WTC11 (cell line): ENCODE results near the gene CBFA2T2. TPM values are rescaled to one million over a fixed set of nuclear protein-coding genes. Genes with fewer than 3 reads are reported as not detected.
"Not testable (repeated sequence)": the region's sequence is repeated elsewhere in the genome, so short reads cannot be mapped to it uniquely, and the experiment has no call there.

Experiments used
- ATAC-seq: fragments of 200-7000 bp; cut with Tn5 transposase; 2 replicates; pipeline ENCODE4 v1.10.0; 2021; ENCODE audit warnings: mild to moderate bottlenecking, moderate library complexity
- Bru-seq: library from RNA; stranded (reverse); fragments of 400-500 nt; gene quantifications from one replicate; lab custom pipeline; 2021; lab: Mats Ljungman, UMichigan
- CTCF ChIA-PET: fragments of 300-600 bp; sonication (Branson Sonifier 250); formaldehyde crosslinking; loops from one replicate; lab custom pipeline; 2021; ENCODE audit warnings: antibody characterized with exemption; lab: Charles Lee
- POLR2A ChIA-PET: fragments of 350-600 bp; sonication (Branson Sonifier 250); formaldehyde crosslinking; loops from one replicate; lab custom pipeline; 2021; ENCODE audit warnings: antibody characterized with exemption; lab: Charles Lee
- DNase-seq: peaks from one replicate; pipeline ENCODE4 v3.0.0; 2021; ENCODE audit warnings: low spot score
- H3K27ac Mint-ChIP-seq: 2 replicates; pipeline ENCODE4 v1.8.0; 2021; ENCODE audit warnings: mixed read lengths
- H3K27me3 Mint-ChIP-seq: 2 replicates; pipeline ENCODE4 v1.8.0; 2021; ENCODE audit warnings: low read depth, mild to moderate bottlenecking, moderate library complexity, mixed read lengths
- H3K36me3 Mint-ChIP-seq: 2 replicates; pipeline ENCODE4 v1.8.0; 2021; ENCODE audit warnings: mixed read lengths
- H3K4me1 Mint-ChIP-seq: 2 replicates; pipeline ENCODE4 v1.8.0; 2022; ENCODE audit warnings: mixed read lengths
- H3K4me3 Mint-ChIP-seq: 2 replicates; pipeline ENCODE4 v1.8.0; 2021; ENCODE audit warnings: mild to moderate bottlenecking, moderate library complexity, mixed read lengths
- H3K9me3 Mint-ChIP-seq: 2 replicates; pipeline ENCODE4 v1.8.0; 2021; ENCODE audit warnings: mixed read lengths
- CREM ChIP-seq: sonication (generic); formaldehyde crosslinking; IDR thresholded peaks from 2 replicates; pipeline ENCODE4 v1.8.1; 2022; ENCODE audit warnings: mild to moderate bottlenecking, missing genetic modification reagents, moderate library complexity
- GTF2I ChIP-seq: fragments of 250-450 bp; sonication (Bioruptor Pico); conservative IDR thresholded peaks from 2 replicates; pipeline ENCODE4 v1.4.0; 2021; ENCODE audit warnings: mild to moderate bottlenecking
- MXD4 ChIP-seq: fragments of 250-450 bp; sonication (Bioruptor Pico); IDR thresholded peaks from 2 replicates; pipeline ENCODE4 v1.8.0; 2021; ENCODE audit warnings: mild to moderate bottlenecking, moderate library complexity, borderline replicate concordance
- NFYB ChIP-seq: sonication (generic); formaldehyde crosslinking; conservative IDR thresholded peaks from 2 replicates; pipeline ENCODE4 v1.8.0; 2022; ENCODE audit warnings: low read depth, missing genetic modification reagents
- NR2C2 ChIP-seq: sonication (generic); formaldehyde crosslinking; IDR thresholded peaks from 2 replicates; pipeline ENCODE4 v1.8.0; 2022; ENCODE audit warnings: mild to moderate bottlenecking, missing genetic modification reagents
- PRRX2 ChIP-seq: fragments of 250-450 bp; sonication (Bioruptor Pico); IDR thresholded peaks from 2 replicates; pipeline ENCODE4 v1.8.0; 2021; ENCODE audit warnings: mild to moderate bottlenecking
- RORB ChIP-seq: fragments of 250-450 bp; sonication (Bioruptor Pico); IDR thresholded peaks from 2 replicates; pipeline ENCODE4 v1.9.0; 2021; ENCODE audit warnings: mild to moderate bottlenecking
- TP53 ChIP-seq: sonication (generic); formaldehyde crosslinking; IDR thresholded peaks from 2 replicates; pipeline ENCODE4 v1.8.1; 2023; ENCODE audit warnings: mild to moderate bottlenecking, missing genetic modification reagents
- ZNF232 ChIP-seq: sonication (generic); formaldehyde crosslinking; IDR thresholded peaks from 2 replicates; pipeline ENCODE4 v1.8.0; 2022; ENCODE audit warnings: mild to moderate bottlenecking, missing genetic modification reagents
- ZNF317 ChIP-seq: sonication (generic); formaldehyde crosslinking; IDR thresholded peaks from 2 replicates; pipeline ENCODE4 v1.8.1; 2023; ENCODE audit warnings: low read depth, mild to moderate bottlenecking, moderate library complexity, missing genetic modification reagents, borderline replicate concordance
- ZNF416 ChIP-seq: fragments of 250-450 bp; sonication (Bioruptor Pico); IDR thresholded peaks from 2 replicates; pipeline ENCODE4 v1.9.0; 2021; ENCODE audit warnings: mild to moderate bottlenecking, inconsistent platforms
- long read RNA-seq, 3 experiments: library from RNA in 1 of 3; library from capped mRNA in 1 of 3; library from polyadenylated mRNA in 1 of 3; unstranded in 2 of 3; stranded (forward) in 1 of 3; transcript quantifications; one replicate each; pipeline ENCODE4 v2.0.0, GENCODE V29; 2021
- total RNA-seq: library from RNA; stranded (reverse); gene quantifications from 3 replicates; pipeline ENCODE4 v1.2.3, GENCODE V29; 2021
- TF ChIP-seq, protein P1 (sequence below): sonication (generic); formaldehyde crosslinking; IDR thresholded peaks from 2 replicates; pipeline ENCODE4 v1.8.1; 2023; ENCODE audit warnings: mild to moderate bottlenecking, missing genetic modification reagents
- TF ChIP-seq, protein P2 (sequence below): sonication (generic); formaldehyde crosslinking; IDR thresholded peaks from 2 replicates; pipeline ENCODE4 v1.8.0; 2022; ENCODE audit warnings: mild to moderate bottlenecking, missing genetic modification reagents
- TF ChIP-seq, protein P3 (sequence below): fragments of 250-450 bp; sonication (Bioruptor Pico); conservative IDR thresholded peaks from 2 replicates; pipeline ENCODE4 v1.9.0; 2021; ENCODE audit warnings: mild to moderate bottlenecking

The CBFA2T2 gene
- total RNA-seq, result 22.1 to 23.8 TPM (median 23.5 TPM) in 3 replicates
- percentile 74 among the genes with signal in this experiment for Bru-seq, nascent RNA
- long read RNA-seq, experiment 1, full-length matches to known transcripts, result 20 of 72 reads
- long read RNA-seq, experiment 1, partial matches to known transcripts, result 15 of 72 reads
- long read RNA-seq, experiment 1, other reads (novel, unspliced or antisense), result 37 of 72 reads
- long read RNA-seq, experiment 2, partial matches to known transcripts, result 2 of 40 reads
- long read RNA-seq, experiment 2, other reads (novel, unspliced or antisense), result 35 of 40 reads
- long read RNA-seq, experiment 3, partial matches to known transcripts, result 0 of 2 reads
- long read RNA-seq, experiment 3, other reads (novel, unspliced or antisense), result 2 of 2 reads

DNA sequence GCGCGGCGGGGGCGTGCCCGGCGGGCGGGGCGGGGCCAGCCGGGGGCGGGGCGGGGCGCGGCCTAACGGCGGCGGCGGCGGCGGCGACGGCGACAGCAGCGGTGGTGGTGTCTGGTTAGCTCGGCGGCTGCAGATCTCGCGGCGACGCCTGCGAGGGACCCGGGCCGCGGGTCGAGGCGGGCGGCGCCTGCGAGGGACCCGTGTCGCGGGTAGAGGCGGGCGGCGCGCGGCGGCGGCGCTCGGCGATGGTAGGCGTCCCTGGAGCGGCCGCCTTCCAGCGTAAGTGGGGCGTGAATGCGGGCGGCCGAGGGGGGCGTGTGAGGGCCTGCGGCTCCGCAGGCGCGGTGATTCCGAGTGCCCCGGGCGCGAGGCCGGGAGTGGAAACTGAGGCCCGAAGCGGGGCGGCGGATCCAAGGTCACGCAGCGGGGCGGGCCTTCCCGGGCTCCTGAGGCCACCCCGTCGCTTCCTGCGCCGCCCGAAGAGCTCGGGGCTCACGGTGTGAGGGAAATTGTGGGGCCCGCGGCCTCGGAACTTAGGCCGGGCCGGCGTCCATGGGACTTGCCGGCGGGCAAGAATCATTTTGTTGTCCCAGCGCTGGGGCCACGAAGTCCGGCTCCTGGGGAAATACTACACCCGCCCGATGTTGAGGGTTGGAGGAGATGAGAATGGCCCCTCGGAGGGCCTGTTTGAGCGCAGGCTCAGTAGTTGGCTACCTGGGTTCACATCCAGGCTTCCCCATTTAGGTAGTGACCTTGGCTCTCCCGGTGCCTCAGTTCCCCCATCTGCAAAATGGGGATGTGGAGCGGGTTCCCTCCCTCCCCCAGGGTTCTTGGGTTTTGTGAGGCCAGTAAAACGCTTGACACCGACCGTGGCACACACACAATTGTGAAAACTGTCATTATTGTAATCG lies at the start of gene CBFA2T2:
Gene CBFA2T2 (plus strand): TSS at position 74 of the 911 bp plus-strand sequence. CDS start 172 bp downstream, at position 246.
- CTCF ChIA-PET, result interaction anchor here (0.6 to 1.7 kb wide), 7 partner anchors 10 to 177 kb away, joined by 3 to 13 read pairs (median 7); partner anchors contain the start of genes ACTL10 and SNTA1
- Mint-ChIP-seq H3K36me3 (0 out of 2 replicates have a peak, but pooled peaks cover 2% of the 10 kb centered on the region), H3K9me3 (no peaks in the 10 kb centered on the region), H3K4me3 (peak within 1 kb of the TSS; percentile 88), H3K4me1 (peaks cover 9% of the 10 kb centered on the region)
- POLR2A ChIA-PET, result interaction anchor here (0.6 to 2.0 kb wide), 7 partner anchors 10 to 1676 kb away, joined by 3 to 5 read pairs (median 3); partner anchors contain the start of genes ACTL10 and PXMP4
- no peak for DNase-seq
- TF ChIP-seq NR2C2 (CRISPR knock-in tag) (no peak), PRRX2 (CRISPR knock-in tag) (no peak), ZNF317 (CRISPR knock-in tag) (0 out of 2 replicates have a peak, but pooled peaks have one; percentile 29), TP53 (CRISPR knock-in tag) (no peak), RORB (no peak), ZNF232 (CRISPR knock-in tag) (no peak), GTF2I (CRISPR knock-in tag) (peak; percentile 87), ZNF416 (CRISPR knock-in tag) (0 out of 2 replicates have a peak, but pooled peaks have one; percentile 16), MXD4 (CRISPR knock-in tag) (no peak), CREM (peak; percentile 36; the same call in 1 of the 2 replicates), NFYB (CRISPR knock-in tag) (no peak)
- TF ChIP-seq, protein P1, sequence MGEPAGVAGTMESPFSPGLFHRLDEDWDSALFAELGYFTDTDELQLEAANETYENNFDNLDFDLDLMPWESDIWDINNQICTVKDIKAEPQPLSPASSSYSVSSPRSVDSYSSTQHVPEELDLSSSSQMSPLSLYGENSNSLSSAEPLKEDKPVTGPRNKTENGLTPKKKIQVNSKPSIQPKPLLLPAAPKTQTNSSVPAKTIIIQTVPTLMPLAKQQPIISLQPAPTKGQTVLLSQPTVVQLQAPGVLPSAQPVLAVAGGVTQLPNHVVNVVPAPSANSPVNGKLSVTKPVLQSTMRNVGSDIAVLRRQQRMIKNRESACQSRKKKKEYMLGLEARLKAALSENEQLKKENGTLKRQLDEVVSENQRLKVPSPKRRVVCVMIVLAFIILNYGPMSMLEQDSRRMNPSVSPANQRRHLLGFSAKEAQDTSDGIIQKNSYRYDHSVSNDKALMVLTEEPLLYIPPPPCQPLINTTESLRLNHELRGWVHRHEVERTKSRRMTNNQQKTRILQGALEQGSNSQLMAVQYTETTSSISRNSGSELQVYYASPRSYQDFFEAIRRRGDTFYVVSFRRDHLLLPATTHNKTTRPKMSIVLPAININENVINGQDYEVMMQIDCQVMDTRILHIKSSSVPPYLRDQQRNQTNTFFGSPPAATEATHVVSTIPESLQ (CRISPR knock-in tag), result no peak
- TF ChIP-seq, protein P2, sequence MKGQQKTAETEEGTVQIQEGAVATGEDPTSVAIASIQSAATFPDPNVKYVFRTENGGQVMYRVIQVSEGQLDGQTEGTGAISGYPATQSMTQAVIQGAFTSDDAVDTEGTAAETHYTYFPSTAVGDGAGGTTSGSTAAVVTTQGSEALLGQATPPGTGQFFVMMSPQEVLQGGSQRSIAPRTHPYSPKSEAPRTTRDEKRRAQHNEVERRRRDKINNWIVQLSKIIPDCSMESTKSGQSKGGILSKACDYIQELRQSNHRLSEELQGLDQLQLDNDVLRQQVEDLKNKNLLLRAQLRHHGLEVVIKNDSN (CRISPR knock-in tag), result no peak
- TF ChIP-seq, protein P3, sequence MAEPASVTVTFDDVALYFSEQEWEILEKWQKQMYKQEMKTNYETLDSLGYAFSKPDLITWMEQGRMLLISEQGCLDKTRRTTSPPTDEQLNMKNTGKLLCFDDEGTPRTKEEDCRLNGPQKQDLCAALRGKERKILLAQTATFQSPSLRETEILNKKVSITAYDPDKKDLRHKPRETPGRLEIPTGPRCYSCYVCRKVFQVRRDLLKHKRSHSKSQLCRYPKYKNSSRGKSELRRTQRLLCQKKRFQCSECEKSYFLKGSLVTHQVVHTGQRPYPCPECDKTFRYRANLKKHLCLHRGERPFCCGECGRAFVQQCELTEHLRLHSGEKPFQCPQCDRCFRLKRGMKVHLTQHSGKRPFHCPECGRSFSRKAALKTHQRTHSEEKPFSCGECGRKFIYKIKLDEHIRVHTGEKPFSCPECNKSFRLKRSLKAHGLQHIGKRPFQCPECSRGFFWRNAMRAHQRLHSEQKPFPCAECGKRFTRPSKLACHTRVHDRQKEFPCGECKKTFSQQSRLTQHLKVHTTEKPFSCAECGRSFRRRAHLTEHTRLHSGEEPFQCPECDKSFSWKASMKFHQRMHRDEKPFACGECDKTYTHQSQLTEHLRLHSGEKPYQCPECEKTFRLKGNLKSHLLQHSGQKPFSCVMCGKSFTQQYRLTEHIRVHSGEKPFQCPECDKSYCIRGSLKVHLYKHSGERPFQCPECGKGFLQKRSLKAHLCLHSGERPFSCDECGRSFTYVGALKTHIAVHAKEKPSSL (CRISPR knock-in tag), result no peak
- TF ChIP-seq, all 79 proteins: peak for 4
- Mint-ChIP-seq H3K27me3 (no peaks in the 10 kb centered on the region), H3K27ac (peak within 1 kb of the TSS; percentile 76)
- peak; percentile 3 for ATAC-seq

DNA sequence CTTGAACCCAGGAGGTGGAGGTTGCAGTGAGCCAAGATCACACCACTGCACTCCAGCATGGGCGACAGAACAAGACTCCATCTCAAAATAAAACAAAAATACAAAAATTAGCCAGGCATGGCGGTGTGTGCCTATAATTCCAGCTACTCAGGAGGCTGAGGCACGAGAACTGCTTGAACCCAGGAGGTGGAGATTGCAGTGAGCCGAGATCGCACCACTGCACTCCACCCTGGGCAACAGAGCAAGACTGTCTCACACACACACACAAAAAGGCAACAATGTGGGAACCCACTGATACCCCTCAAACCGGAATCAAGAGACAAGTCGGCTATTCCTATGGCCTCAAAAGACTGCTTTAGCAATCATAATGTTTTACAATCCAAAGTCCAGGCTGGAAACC lies 49.3 kb upstream of the CBFA2T2 start:
- CTCF ChIA-PET, result not testable (repeated sequence)

More for the DNA sequence above, 49.3 kb upstream of the CBFA2T2 start:
- ATAC-seq, H3K4me3 Mint-ChIP-seq, H3K9me3 Mint-ChIP-seq, DNase-seq, H3K36me3 Mint-ChIP-seq, H3K27ac Mint-ChIP-seq, POLR2A ChIA-PET: not testable (repeated sequence)
- H3K4me1 Mint-ChIP-seq, result peaks cover 12% of the 10 kb centered on the region
- H3K27me3 Mint-ChIP-seq, result peaks cover 35% of the 10 kb centered on the region
